HL-60 (cell line): Measurements from ENCODE around the gene FLACC1.
"Not testable (repeated sequence)": the region's sequence is repeated elsewhere in the genome, so short reads cannot be mapped to it uniquely, and the experiment has no call there.

Source experiments
- DNase-seq, 2 experiments: peaks; one replicate each; pipeline ENCODE4 v3.0.0-alpha.2; 2010 to 2020; ENCODE audit warnings: low read depth in 1 of 2, low spot score in 1 of 2
- H3K27ac ChIP-seq: fragments of 250-450 bp; sonication (Bioruptor Pico); replicated peaks from 2 replicates; pipeline ENCODE4 v1.5.1; 2020; ENCODE audit warnings: mild to moderate bottlenecking, moderate library complexity
- H3K27me3 ChIP-seq: fragments of 250-450 bp; sonication (Bioruptor Pico); 2 replicates; pipeline ENCODE4 v1.5.1; 2021; ENCODE audit warnings: mild to moderate bottlenecking, moderate library complexity; ENCODE audit not compliant: insufficient read depth, poor library complexity, severe bottlenecking
- H3K4me3 ChIP-seq: replicated peaks from 2 replicates; pipeline ENCODE4 v1.5.1; 2011; ENCODE audit warnings: mild to moderate bottlenecking, control low read depth, low read length; ENCODE audit not compliant: insufficient read depth
- CTCF ChIP-seq: IDR thresholded peaks from one replicate; pipeline ENCODE4 v1.5.1; 2011; ENCODE audit warnings: low read length, control low read depth, inconsistent platforms; ENCODE audit not compliant: insufficient read depth
- GABPA ChIP-seq: IDR thresholded peaks from 2 replicates; pipeline ENCODE4 v1.6.1; 2012; ENCODE audit warnings: low read depth
- POLR2AphosphoS5 ChIP-seq: IDR thresholded peaks from 2 replicates; pipeline ENCODE4 v1.6.1; 2012; ENCODE audit warnings: low read depth
- SPI1 ChIP-seq: IDR thresholded peaks from 2 replicates; pipeline ENCODE4 v1.6.1; 2012; ENCODE audit warnings: low read depth, mild to moderate bottlenecking, borderline replicate concordance
- TF ChIP-seq, protein P1 (sequence below): IDR thresholded peaks from 2 replicates; pipeline ENCODE4 v1.6.1; 2012; ENCODE audit warnings: low read depth; ENCODE audit not compliant: insufficient replicate concordance

FLACC1 gene

DNA sequence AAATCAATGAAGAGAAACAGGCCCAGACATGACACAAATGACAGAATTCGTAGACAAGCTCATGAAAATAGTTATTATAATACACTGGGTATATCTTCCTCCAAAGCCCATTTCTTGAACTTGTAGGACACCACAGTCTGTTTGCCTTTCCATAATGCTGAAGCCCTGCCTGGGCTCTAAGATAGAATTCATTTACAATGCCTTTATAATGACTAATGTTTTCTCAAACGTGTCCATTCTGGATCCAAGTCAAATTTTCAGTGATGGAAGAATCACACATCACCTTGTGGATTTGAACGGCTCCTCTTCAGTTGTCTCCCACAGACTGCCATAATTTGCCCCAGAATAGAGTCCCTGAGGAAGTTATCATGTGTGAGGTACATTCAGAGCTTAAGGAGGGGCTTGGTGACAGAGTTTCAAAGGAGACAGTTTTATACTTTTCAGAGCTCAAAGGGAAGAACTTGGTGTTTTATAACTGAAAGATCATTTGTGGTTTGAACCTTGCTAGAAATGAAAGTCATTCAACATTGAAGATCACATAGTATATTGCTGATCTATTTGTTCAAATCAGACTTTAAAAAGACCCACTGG is 58.6 kb downstream of the FLACC1 start:
- no peak for DNase-seq
- no peak overlapping the region for H3K4me3 ChIP-seq
- no peaks in the 10 kb centered on the region for H3K27me3 ChIP-seq
- H3K27ac ChIP-seq = no peak overlapping the region
- TF ChIP-seq GABPA (no peak), CTCF (no peak), SPI1 (no peak), POLR2AphosphoS5 (no peak)
- TF ChIP-seq, protein P1, sequence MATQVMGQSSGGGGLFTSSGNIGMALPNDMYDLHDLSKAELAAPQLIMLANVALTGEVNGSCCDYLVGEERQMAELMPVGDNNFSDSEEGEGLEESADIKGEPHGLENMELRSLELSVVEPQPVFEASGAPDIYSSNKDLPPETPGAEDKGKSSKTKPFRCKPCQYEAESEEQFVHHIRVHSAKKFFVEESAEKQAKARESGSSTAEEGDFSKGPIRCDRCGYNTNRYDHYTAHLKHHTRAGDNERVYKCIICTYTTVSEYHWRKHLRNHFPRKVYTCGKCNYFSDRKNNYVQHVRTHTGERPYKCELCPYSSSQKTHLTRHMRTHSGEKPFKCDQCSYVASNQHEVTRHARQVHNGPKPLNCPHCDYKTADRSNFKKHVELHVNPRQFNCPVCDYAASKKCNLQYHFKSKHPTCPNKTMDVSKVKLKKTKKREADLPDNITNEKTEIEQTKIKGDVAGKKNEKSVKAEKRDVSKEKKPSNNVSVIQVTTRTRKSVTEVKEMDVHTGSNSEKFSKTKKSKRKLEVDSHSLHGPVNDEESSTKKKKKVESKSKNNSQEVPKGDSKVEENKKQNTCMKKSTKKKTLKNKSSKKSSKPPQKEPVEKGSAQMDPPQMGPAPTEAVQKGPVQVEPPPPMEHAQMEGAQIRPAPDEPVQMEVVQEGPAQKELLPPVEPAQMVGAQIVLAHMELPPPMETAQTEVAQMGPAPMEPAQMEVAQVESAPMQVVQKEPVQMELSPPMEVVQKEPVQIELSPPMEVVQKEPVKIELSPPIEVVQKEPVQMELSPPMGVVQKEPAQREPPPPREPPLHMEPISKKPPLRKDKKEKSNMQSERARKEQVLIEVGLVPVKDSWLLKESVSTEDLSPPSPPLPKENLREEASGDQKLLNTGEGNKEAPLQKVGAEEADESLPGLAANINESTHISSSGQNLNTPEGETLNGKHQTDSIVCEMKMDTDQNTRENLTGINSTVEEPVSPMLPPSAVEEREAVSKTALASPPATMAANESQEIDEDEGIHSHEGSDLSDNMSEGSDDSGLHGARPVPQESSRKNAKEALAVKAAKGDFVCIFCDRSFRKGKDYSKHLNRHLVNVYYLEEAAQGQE = no peak

- not testable (repeated sequence) for DNase-seq, H3K27ac ChIP-seq, H3K4me3 ChIP-seq, H3K27me3 ChIP-seq
These were observed 66.5 kb downstream of the FLACC1 start for GRCh38 chr2:201290457-201291148.

- H3K4me3 ChIP-seq = no peak overlapping the region
- DNase-seq = no peak
- H3K27me3 ChIP-seq = no peaks in the 10 kb centered on the region
- no peak for TF ChIP-seq CTCF
- TF ChIP-seq SPI1 = no peak
- TF ChIP-seq, protein P1 = no peak
- TF ChIP-seq POLR2AphosphoS5 = no peak
- TF ChIP-seq GABPA = no peak
- no peak overlapping the region for H3K27ac ChIP-seq
These were observed 71.6 kb downstream of the FLACC1 start for GRCh38 chr2:201285499-201285898.

GRCh38 chr2:201280191-201281040 is 76.7 kb downstream of the FLACC1 start:
- H3K27me3 ChIP-seq = no peaks in the 10 kb centered on the region
- TF ChIP-seq, protein P1 = no peak
- peak; percentile 81 for TF ChIP-seq SPI1
- TF ChIP-seq CTCF = no peak
- no peak for TF ChIP-seq POLR2AphosphoS5
- no peak overlapping the region for H3K4me3 ChIP-seq
- H3K27ac ChIP-seq = no peak overlapping the region
- DNase-seq = no peak
